CD4-positive, alpha-beta T cell treated with Interleukin-6 at 100 ng/mL for 8 hours (primary cell): Measurements from ENCODE around the gene ANKRD29.

ENCODE experiments used
- DNase-seq: peaks from one replicate; pipeline ENCODE4 v3.0.0-alpha.2; 2020; ENCODE audit warnings: mixed read lengths, low spot score

Gene ANKRD29

GRCh38 chr18:23662309-23663263 is at the start of gene ANKRD29:
Gene ANKRD29 (minus strand): TSS chr18:23662911. CDS start chr18:23662730, 181 bp downstream.
- peak; percentile 52 for DNase-seq

GRCh38 chr18:23712445-23712844 is 49.7 kb upstream of the ANKRD29 start:
- DNase-seq = peak; percentile 12

GRCh38 chr18:23711426-23711825 is 48.7 kb upstream of the ANKRD29 start:
- DNase-seq = no peak

- no peak for DNase-seq
These were observed 48.2 kb upstream of the ANKRD29 start for GRCh38 chr18:23710946-23711345.

- DNase-seq = no peak
These were observed 47.4 kb upstream of the ANKRD29 start for GRCh38 chr18:23710068-23710527.

- no peak for DNase-seq
These were observed 44.4 kb upstream of the ANKRD29 start for GRCh38 chr18:23706971-23707640.

GRCh38 chr18:23704806-23705205 is 42.1 kb upstream of the ANKRD29 start:
- DNase-seq = no peak

GRCh38 chr18:23703987-23704384 is 41.3 kb upstream of the ANKRD29 start:
- no peak for DNase-seq

GRCh38 chr18:23703057-23703986 is 40.6 kb upstream of the ANKRD29 start:
- peak; percentile 21 for DNase-seq

- DNase-seq = no peak
These were observed 39.9 kb upstream of the ANKRD29 start for GRCh38 chr18:23702606-23703005.

GRCh38 chr18:23701544-23702064 is 38.9 kb upstream of the ANKRD29 start:
- DNase-seq = no peak

- DNase-seq = no peak
These were observed 38.3 kb upstream of the ANKRD29 start for GRCh38 chr18:23701017-23701416.

GRCh38 chr18:23694637-23695430 is 32.1 kb upstream of the ANKRD29 start:
- DNase-seq = no peak

GRCh38 chr18:23693846-23694245 is 31.1 kb upstream of the ANKRD29 start:
- no peak for DNase-seq

- no peak for DNase-seq
These were observed 27.9 kb upstream of the ANKRD29 start for GRCh38 chr18:23690505-23691068.

- no peak for DNase-seq
These were observed 27.1 kb upstream of the ANKRD29 start for GRCh38 chr18:23689616-23690504.

- no peak for DNase-seq
These were observed 26.4 kb upstream of the ANKRD29 start, which contains the start of gene LAMA3 for GRCh38 chr18:23689031-23689615. Gene LAMA3 (plus strand): TSS chr18:23689453. CDS start chr18:23689684, 231 bp downstream.

GRCh38 chr18:23688528-23688927 is 25.8 kb upstream of the ANKRD29 start:
- DNase-seq = no peak
